WERI-Rb-1 (cell line): ENCODE measurements around the gene LRRC51.

ENCODE experiments used
- DNase-seq: peaks from one replicate; pipeline ENCODE4 v3.0.0-alpha.2; 2020
- H3K27ac ChIP-seq: fragments of 250-450 bp; sonication (Bioruptor Pico); 2 replicates; pipeline ENCODE4 v1.5.1; 2020; ENCODE audit warnings: mild to moderate bottlenecking, moderate library complexity
- H3K27me3 ChIP-seq: fragments of 250-450 bp; sonication (Bioruptor Pico); 2 replicates; pipeline ENCODE4 v1.5.1; 2021; ENCODE audit warnings: mild to moderate bottlenecking, low read depth, moderate library complexity; ENCODE audit not compliant: insufficient read depth, severe bottlenecking
- H3K36me3 ChIP-seq: fragments of 250-450 bp; sonication (Bioruptor Pico); 2 replicates; pipeline ENCODE4 v1.5.1; 2020; ENCODE audit warnings: mild to moderate bottlenecking, moderate library complexity
- H3K4me3 ChIP-seq: 2 replicates; pipeline ENCODE4 v1.5.1; 2011; ENCODE audit warnings: low read depth, mild to moderate bottlenecking, control low read depth, low read length
- H3K9me3 ChIP-seq: fragments of 250-450 bp; sonication (Bioruptor Pico); 2 replicates; pipeline ENCODE4 v1.5.1; 2021; ENCODE audit warnings: mild to moderate bottlenecking, moderate library complexity; ENCODE audit not compliant: severe bottlenecking
- TF ChIP-seq, protein P1 (sequence below): IDR thresholded peaks from 2 replicates; pipeline ENCODE4 v1.5.1; 2011; ENCODE audit warnings: low read depth, mild to moderate bottlenecking, control low read depth, inconsistent platforms, low read length

Gene LRRC51

DNA sequence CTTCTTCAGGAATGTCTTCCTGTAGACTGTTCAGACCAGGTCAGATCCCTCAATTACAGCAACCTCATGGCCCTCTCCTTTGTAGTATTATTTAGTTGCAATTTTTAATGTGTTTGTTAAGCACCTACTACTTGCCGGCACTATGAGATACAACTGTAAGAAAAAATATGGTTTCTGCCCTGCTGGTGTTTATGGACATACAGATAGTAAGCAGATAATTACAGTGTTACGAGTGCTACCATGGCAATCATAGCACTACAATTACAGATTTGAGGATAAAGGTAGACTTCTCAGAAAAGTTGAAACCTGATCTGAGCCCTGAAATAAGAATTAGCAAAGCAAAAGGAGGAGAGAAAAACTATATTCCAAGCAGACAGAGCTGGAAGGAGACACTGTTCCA is 2.8 kb downstream of the LRRC51 start:
- H3K4me3 ChIP-seq: no peak overlapping the region
- H3K36me3 ChIP-seq: 0 out of 2 replicates have a peak, but pooled peaks cover 5% of the 10 kb centered on the region
- TF ChIP-seq, protein P1, sequence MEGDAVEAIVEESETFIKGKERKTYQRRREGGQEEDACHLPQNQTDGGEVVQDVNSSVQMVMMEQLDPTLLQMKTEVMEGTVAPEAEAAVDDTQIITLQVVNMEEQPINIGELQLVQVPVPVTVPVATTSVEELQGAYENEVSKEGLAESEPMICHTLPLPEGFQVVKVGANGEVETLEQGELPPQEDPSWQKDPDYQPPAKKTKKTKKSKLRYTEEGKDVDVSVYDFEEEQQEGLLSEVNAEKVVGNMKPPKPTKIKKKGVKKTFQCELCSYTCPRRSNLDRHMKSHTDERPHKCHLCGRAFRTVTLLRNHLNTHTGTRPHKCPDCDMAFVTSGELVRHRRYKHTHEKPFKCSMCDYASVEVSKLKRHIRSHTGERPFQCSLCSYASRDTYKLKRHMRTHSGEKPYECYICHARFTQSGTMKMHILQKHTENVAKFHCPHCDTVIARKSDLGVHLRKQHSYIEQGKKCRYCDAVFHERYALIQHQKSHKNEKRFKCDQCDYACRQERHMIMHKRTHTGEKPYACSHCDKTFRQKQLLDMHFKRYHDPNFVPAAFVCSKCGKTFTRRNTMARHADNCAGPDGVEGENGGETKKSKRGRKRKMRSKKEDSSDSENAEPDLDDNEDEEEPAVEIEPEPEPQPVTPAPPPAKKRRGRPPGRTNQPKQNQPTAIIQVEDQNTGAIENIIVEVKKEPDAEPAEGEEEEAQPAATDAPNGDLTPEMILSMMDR: no peak
- no peak for DNase-seq
- H3K9me3 ChIP-seq: no peaks in the 10 kb centered on the region
- H3K27ac ChIP-seq: no peak overlapping the region
- H3K27me3 ChIP-seq: no peaks in the 10 kb centered on the region

- no peak for DNase-seq
- Histone ChIP-seq H3K27me3 (no peaks in the 10 kb centered on the region), H3K36me3 (0 out of 2 replicates have a peak, but pooled peaks cover 2% of the 10 kb centered on the region), H3K27ac (no peak overlapping the region), H3K9me3 (no peaks in the 10 kb centered on the region), H3K4me3 (no peak overlapping the region)
- TF ChIP-seq, protein P1: no peak
Measured at GRCh38 chr11:72084076-72084475, 3.4 kb downstream of the LRRC51 start.

GRCh38 chr11:72084965-72085364 is 4.3 kb downstream of the LRRC51 start:
- Histone ChIP-seq H3K4me3 (no peak overlapping the region), H3K27me3 (no peaks in the 10 kb centered on the region), H3K27ac (no peak overlapping the region), H3K36me3 (0 out of 2 replicates have a peak, but pooled peaks cover 2% of the 10 kb centered on the region), H3K9me3 (no peaks in the 10 kb centered on the region)
- TF ChIP-seq, protein P1: no peak
- DNase-seq: no peak

GRCh38 chr11:72085621-72086351 is 5.1 kb downstream of the LRRC51 start:
- no peak for DNase-seq
- TF ChIP-seq, protein P1: no peak
- Histone ChIP-seq H3K27me3 (no peaks in the 10 kb centered on the region), H3K36me3 (peaks cover 4% of the 10 kb centered on the region; the same call in 1 of the 2 replicates), H3K9me3 (no peaks in the 10 kb centered on the region), H3K27ac (no peak overlapping the region), H3K4me3 (no peak overlapping the region)

- DNase-seq: no peak
- Histone ChIP-seq H3K27me3 (no peaks in the 10 kb centered on the region), H3K27ac (peak overlapping the region; percentile 57), H3K4me3 (no peak overlapping the region), H3K9me3 (no peaks in the 10 kb centered on the region), H3K36me3 (peaks cover 4% of the 10 kb centered on the region; the same call in 1 of the 2 replicates)
- TF ChIP-seq, protein P1: no peak
Measured at GRCh38 chr11:72088076-72088808, 7.6 kb downstream of the LRRC51 start.
